Natural killer cell treated with Interleukin-12 subunit alpha and Interleukin-12 subunit beta and Interleukin-15 and Interleukin-18, amount 100 ng/mL, for 72 hours (primary cell): ENCODE data around the gene SNX6. TPM values are rescaled to one million over a fixed set of nuclear protein-coding genes. Genes with fewer than 3 reads are reported as not detected.
A peak's percentile ranks its signal among the peaks of the same experiment; 100 is the strongest.
"Not testable (repeated sequence)": the region's sequence is repeated elsewhere in the genome, so short reads cannot be mapped to it uniquely, and the experiment has no call there.

Experiments
- ATAC-seq, 2 donors: fragments of 150-1000 bp; cut with Tn5 transposase in 1 of 2; sonication (Bioruptor Pico), chemical (Tn5 transposase) in 1 of 2; 2 replicates each; pipeline ENCODE4 v1.10.0; 2021
- DNase-seq: peaks from one replicate; pipeline ENCODE4 v3.0.0; 2022; ENCODE audit warnings: low spot score
- H3K27ac Mint-ChIP-seq, 2 donors: 1 replicate in 1 of 2; 2 replicates in 1 of 2; pipeline ENCODE4 v1.8.0; 2022; ENCODE audit warnings: mixed read lengths in 2 of 2, mild to moderate bottlenecking in 1 of 2, moderate library complexity in 1 of 2
- H3K27me3 Mint-ChIP-seq, 2 donors: 1 replicate in 1 of 2; 2 replicates in 1 of 2; pipeline ENCODE4 v1.8.0; 2022; ENCODE audit warnings: mixed read lengths in 2 of 2
- H3K36me3 Mint-ChIP-seq: one replicate; pipeline ENCODE4 v1.8.0; 2022; ENCODE audit warnings: mixed read lengths
- H3K4me1 Mint-ChIP-seq, 2 donors: 1 replicate in 1 of 2; 2 replicates in 1 of 2; pipeline ENCODE4 v1.8.0; 2022; ENCODE audit warnings: low read depth in 2 of 2, mixed read lengths in 2 of 2, mild to moderate bottlenecking in 1 of 2
- H3K4me3 Mint-ChIP-seq: one replicate; pipeline ENCODE4 v1.8.0; 2022; ENCODE audit warnings: mixed read lengths
- H3K9me3 Mint-ChIP-seq: 2 replicates; pipeline ENCODE4 v1.8.0; 2022; ENCODE audit warnings: mixed read lengths
- total RNA-seq, 2 donors: library from RNA; stranded (reverse); gene quantifications; one replicate each; pipeline ENCODE4 v1.2.3, GENCODE V29; 2022

The SNX6 gene
- total RNA-seq, 2 donors from 2014 or later: 71.0 to 77.3 TPM

DNA sequence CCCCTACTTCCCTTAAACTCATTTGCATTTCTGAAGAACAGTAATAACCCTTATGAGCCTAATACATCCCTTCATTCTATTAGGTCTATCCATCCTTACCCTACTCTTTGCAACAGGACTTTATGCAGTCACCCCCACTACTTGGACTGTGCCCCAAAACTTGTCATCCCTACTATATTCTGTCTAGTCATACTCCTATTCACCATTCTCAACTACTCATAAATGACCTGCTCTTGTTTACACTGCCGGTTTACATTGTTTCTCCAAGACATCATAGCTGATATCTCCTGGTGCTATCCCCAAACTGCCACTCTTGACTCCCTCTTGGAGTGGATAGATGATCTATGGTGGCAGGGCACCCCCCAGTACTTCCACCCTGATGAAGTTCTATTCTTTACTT lies 22.4 kb upstream of the SNX6 start:
- not testable (repeated sequence) for H3K27me3 Mint-ChIP-seq, DNase-seq, H3K4me3 Mint-ChIP-seq, H3K9me3 Mint-ChIP-seq, H3K4me1 Mint-ChIP-seq, H3K27ac Mint-ChIP-seq, ATAC-seq, H3K36me3 Mint-ChIP-seq

- peaks cover 0 to 1% of the 10 kb centered on the region in 2 donors for H3K4me1 Mint-ChIP-seq
- no peak overlapping the region for H3K4me3 Mint-ChIP-seq
- no peak overlapping the region for H3K27ac Mint-ChIP-seq
- H3K9me3 Mint-ChIP-seq: no peaks in the 10 kb centered on the region
- no peak for ATAC-seq
- no peak for DNase-seq
- H3K27me3 Mint-ChIP-seq: no peaks in the 10 kb centered on the region
- no peaks in the 10 kb centered on the region for H3K36me3 Mint-ChIP-seq
These were observed 21.0 kb upstream of the SNX6 start for GRCh38 chr14:34650786-34651584.

GRCh38 chr14:34650006-34650405 lies 20.1 kb upstream of the SNX6 start:
- not testable (repeated sequence) for DNase-seq, H3K9me3 Mint-ChIP-seq, H3K27ac Mint-ChIP-seq, H3K4me1 Mint-ChIP-seq, ATAC-seq, H3K27me3 Mint-ChIP-seq, H3K36me3 Mint-ChIP-seq, H3K4me3 Mint-ChIP-seq

DNA sequence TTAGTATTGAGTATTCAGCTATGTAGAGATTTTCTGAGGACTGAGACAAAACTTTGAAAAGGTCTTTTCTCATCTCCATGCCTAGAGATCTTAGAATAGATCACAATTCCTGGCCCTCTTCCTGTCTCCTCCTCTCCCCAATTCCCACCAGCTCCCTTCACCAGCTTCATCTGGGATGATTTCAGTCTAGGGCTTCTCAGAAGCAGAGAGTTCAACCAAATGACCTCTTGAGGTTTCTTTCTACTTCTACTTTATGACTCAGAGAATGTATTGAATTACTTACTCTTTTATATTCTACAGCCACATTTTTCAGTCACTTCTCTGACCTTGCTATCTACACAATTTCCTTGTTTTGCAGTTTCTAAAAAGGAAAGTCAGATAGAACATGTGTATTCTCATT lies 19.4 kb upstream of the SNX6 start:
- no peak overlapping the region for H3K27ac Mint-ChIP-seq
- H3K9me3 Mint-ChIP-seq: no peaks in the 10 kb centered on the region
- H3K36me3 Mint-ChIP-seq: no peaks in the 10 kb centered on the region

GRCh38 chr14:34646570-34647255 lies 16.8 kb upstream of the SNX6 start:
- H3K4me1 Mint-ChIP-seq: peaks cover 0 to 3% of the 10 kb centered on the region in 2 donors
- no peaks in the 10 kb centered on the region for H3K36me3 Mint-ChIP-seq
- no peaks in the 10 kb centered on the region for H3K27me3 Mint-ChIP-seq
- DNase-seq (no peak), ATAC-seq (no peak)
- H3K9me3 Mint-ChIP-seq: no peaks in the 10 kb centered on the region
- H3K27ac Mint-ChIP-seq: no peak overlapping the region
- no peak overlapping the region for H3K4me3 Mint-ChIP-seq

More for the DNA sequence above, 19.4 kb upstream of the SNX6 start:
- DNase-seq: no peak
- Mint-ChIP-seq H3K4me1 (peaks cover 0 to 3% of the 10 kb centered on the region in 2 donors), H3K27me3 (no peaks in the 10 kb centered on the region), H3K4me3 (no peak overlapping the region)
- ATAC-seq: no peak

GRCh38 chr14:34643361-34643760 lies 13.4 kb upstream of the SNX6 start:
- no peaks in the 10 kb centered on the region for H3K9me3 Mint-ChIP-seq
- peaks cover 0 to 5% of the 10 kb centered on the region in 2 donors for H3K27me3 Mint-ChIP-seq
- no peak overlapping the region for H3K4me3 Mint-ChIP-seq
- H3K27ac Mint-ChIP-seq: no peak overlapping the region
- H3K36me3 Mint-ChIP-seq: no peaks in the 10 kb centered on the region
- DNase-seq: no peak
- no peak for ATAC-seq
- H3K4me1 Mint-ChIP-seq: peaks cover 0 to 3% of the 10 kb centered on the region in 2 donors

GRCh38 chr14:34642595-34642994 lies 12.6 kb upstream of the SNX6 start:
- Mint-ChIP-seq H3K4me3 (no peak overlapping the region), H3K4me1 (peaks cover 0 to 3% of the 10 kb centered on the region in 2 donors), H3K27ac (no peak overlapping the region), H3K36me3 (no peaks in the 10 kb centered on the region), H3K27me3 (peaks cover 0 to 5% of the 10 kb centered on the region in 2 donors), H3K9me3 (no peaks in the 10 kb centered on the region)
- DNase-seq: no peak
- no peak for ATAC-seq

DNA sequence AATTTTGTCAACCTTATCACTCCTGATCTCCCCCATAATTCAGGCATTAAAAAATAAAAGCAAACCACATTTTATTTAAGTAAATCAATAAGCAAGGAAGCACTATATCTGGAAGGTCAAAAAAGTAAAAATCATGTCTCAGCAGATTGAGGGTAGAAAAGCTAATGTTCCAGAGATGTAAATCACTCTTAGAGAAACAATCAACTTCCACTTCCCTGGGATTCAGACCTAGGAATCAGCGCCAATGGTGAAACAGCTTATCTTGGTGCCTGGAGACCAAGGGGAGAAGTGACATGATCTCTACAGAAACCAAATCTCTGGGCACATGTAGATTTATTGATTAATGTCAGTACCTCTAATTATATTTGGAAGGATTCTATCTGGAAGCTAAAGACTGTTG lies 10.9 kb upstream of the SNX6 start:
- no peak for ATAC-seq
- Mint-ChIP-seq H3K36me3 (no peaks in the 10 kb centered on the region), H3K9me3 (no peaks in the 10 kb centered on the region), H3K4me1 (peaks cover 0 to under 1% of the 10 kb centered on the region in 2 donors), H3K4me3 (no peak overlapping the region), H3K27ac (no peak overlapping the region), H3K27me3 (peaks cover 0 to 5% of the 10 kb centered on the region in 2 donors)
- DNase-seq: no peak

GRCh38 chr14:34634360-34634771 lies 4.4 kb upstream of the SNX6 start:
- not testable (repeated sequence) for H3K27ac Mint-ChIP-seq, H3K36me3 Mint-ChIP-seq, H3K4me3 Mint-ChIP-seq, H3K9me3 Mint-ChIP-seq, DNase-seq, ATAC-seq, H3K4me1 Mint-ChIP-seq
- H3K27me3 Mint-ChIP-seq: peaks cover 0 to 13% of the 10 kb centered on the region in 2 donors

GRCh38 chr14:34633742-34634141 lies 3.8 kb upstream of the SNX6 start:
- no peak for ATAC-seq

DNA sequence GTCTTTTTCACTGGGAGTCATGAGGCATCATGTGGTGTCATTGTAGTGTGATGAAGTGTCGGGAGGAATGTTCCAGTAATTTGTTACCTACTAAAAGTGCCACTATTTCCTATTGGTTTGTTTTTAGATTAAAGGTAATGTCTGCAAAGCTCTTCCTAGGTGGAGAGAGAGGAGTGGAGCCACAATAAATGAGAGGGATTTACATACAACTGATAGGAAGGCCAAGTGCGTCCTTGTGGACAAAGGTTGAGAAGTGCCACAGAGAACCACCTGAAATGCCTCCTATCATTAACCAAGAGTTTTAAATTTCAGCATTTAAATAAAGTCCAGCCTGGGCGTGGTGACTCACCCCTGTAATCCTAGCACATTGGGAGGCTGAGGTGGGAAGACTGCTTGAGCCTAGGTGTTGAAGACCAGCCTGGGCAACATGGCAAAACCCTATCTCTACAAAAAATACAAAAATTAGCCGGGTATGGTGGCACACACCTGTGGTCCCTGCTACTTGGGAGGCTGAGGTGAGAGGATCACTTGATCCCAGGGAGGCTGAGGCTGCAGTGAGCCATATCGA lies 2.5 kb upstream of the SNX6 start:
- Mint-ChIP-seq H3K9me3 (no peaks in the 10 kb centered on the region), H3K36me3 (peaks cover 6% of the 10 kb centered on the region), H3K27me3 (peaks cover 0 to 13% of the 10 kb centered on the region in 2 donors), H3K4me3 (no peak overlapping the region), H3K27ac (no peak overlapping the region), H3K4me1 (peaks cover 13 to 14% of the 10 kb centered on the region in 2 donors)
- no peak for ATAC-seq
- DNase-seq: no peak

More at GRCh38 chr14:34633742-34634141, 3.8 kb upstream of the SNX6 start:
- peaks cover 6% of the 10 kb centered on the region for H3K36me3 Mint-ChIP-seq
- H3K9me3 Mint-ChIP-seq: no peaks in the 10 kb centered on the region
- no peak for DNase-seq
- H3K4me3 Mint-ChIP-seq: no peak overlapping the region
- H3K27ac Mint-ChIP-seq: no peak overlapping the region
- peaks cover 0 to 13% of the 10 kb centered on the region in 2 donors for H3K27me3 Mint-ChIP-seq
- H3K4me1 Mint-ChIP-seq: peaks cover 8 to 10% of the 10 kb centered on the region in 2 donors

- H3K27ac Mint-ChIP-seq: peak overlapping the region; percentile 80 to 95
- H3K27me3 Mint-ChIP-seq: peaks cover 0 to 11% of the 10 kb centered on the region in 2 donors
- H3K9me3 Mint-ChIP-seq: no peaks in the 10 kb centered on the region
- peaks cover 6% of the 10 kb centered on the region for H3K36me3 Mint-ChIP-seq
- H3K4me1 Mint-ChIP-seq: peaks cover 13 to 16% of the 10 kb centered on the region in 2 donors
- DNase-seq: no peak
- ATAC-seq: no peak
- peak overlapping the region; percentile 92 for H3K4me3 Mint-ChIP-seq
These were observed 648 bp downstream of the SNX6 start for GRCh38 chr14:34629344-34629656.

GRCh38 chr14:34628681-34629135 lies 1.2 kb downstream of the SNX6 start:
- H3K4me3 Mint-ChIP-seq: peak overlapping the region; percentile 92
- peaks cover 0 to 6% of the 10 kb centered on the region in 2 donors for H3K27me3 Mint-ChIP-seq
- peaks cover 6% of the 10 kb centered on the region for H3K36me3 Mint-ChIP-seq
- H3K27ac Mint-ChIP-seq: peak overlapping the region; percentile 80 to 95
- H3K9me3 Mint-ChIP-seq: no peaks in the 10 kb centered on the region
- ATAC-seq (no peak), DNase-seq (no peak)
- peaks cover 13 to 16% of the 10 kb centered on the region in 2 donors for H3K4me1 Mint-ChIP-seq

- no peak for DNase-seq
- H3K27me3 Mint-ChIP-seq: no peaks in the 10 kb centered on the region
- no peak overlapping the region for H3K4me3 Mint-ChIP-seq
- no peaks in the 10 kb centered on the region for H3K9me3 Mint-ChIP-seq
- peak overlapping the region in 1 of 2 donors; percentile 54 for H3K27ac Mint-ChIP-seq
- no peak for ATAC-seq
- H3K36me3 Mint-ChIP-seq: peaks cover 6% of the 10 kb centered on the region
- peaks cover 36 to 38% of the 10 kb centered on the region in 2 donors for H3K4me1 Mint-ChIP-seq
These were observed 6.4 kb downstream of the SNX6 start for GRCh38 chr14:34623506-34623905.
